Measurements from ENCODE around the gene ADGRV1.

GRCh38 chr5:91142386-91142785 lies 583.8 kb downstream of the ADGRV1 start:
- TF ChIP-seq JUND (IDR thresholded peaks at IDR 0.05; ENCODE audit: borderline replicate concordance, low read depth, low read length) (no peak), JUND (tag; IDR thresholded peaks at IDR 0.05; ENCODE audit: borderline replicate concordance, low read depth, low read length) (no peak), CTCF (IDR thresholded peaks at IDR 0.05 in 2 of 3, conservative IDR thresholded peaks at IDR 0.05 in 1 of 3; ENCODE audit: insufficient read depth in 2 of 3, low read depth in 1 of 3, low read length in 3 of 3) (no peak), HDAC1 (IDR thresholded peaks at IDR 0.05) (no peak)

Measured in K562 (cell line).